ENCODE measurements around the gene HECW1.

HECW1 gene

DNA sequence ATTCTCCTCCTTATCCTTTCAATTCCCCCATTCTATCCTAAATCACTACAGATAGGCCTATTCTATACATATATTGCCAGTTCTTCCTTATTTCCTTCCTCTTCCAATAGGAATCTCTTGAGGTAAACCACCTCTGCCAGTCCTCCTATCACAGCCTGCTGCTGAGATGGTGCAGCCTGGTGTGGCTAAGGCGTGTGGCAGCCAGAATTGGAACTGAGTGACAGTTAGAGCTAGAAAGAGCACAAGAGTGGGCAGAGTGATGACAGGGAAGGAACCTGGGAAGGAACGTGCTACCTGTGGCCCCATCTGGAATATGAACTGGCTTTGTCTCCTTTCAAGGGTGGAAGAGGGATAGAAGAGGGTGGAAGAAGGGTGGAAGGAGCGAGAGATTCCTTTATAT is 187.7 kb downstream of the HECW1 start:
- ChIA-PET POLR2A (no interaction called here), CTCF (interaction anchor here (0.7 kb wide), 1 partner anchor 18 kb away, joined by 3 read pairs; no protein-coding TSS in a partner anchor)
- TF ChIP-seq CTCF (IDR thresholded peaks at IDR 0.05; ENCODE audit: insufficient read depth, low read length, missing control alignments), result no peak
- no peak for DNase-seq (ENCODE audit: low read depth, low spot score)
- no peak overlapping the region for H3K4me3 ChIP-seq (ENCODE audit: low read depth, low read length)

GRCh38 chr7:43302211-43302711 is 189.8 kb downstream of the HECW1 start:
- TF ChIP-seq CTCF (IDR thresholded peaks at IDR 0.05; ENCODE audit: insufficient read depth, low read length, missing control alignments), result no peak
- CTCF ChIA-PET, result no interaction called here
- DNase-seq (ENCODE audit: low read depth, low spot score), result no peak
- no peak overlapping the region for H3K4me3 ChIP-seq (ENCODE audit: low read depth, low read length)
- POLR2A ChIA-PET, result no interaction called here

DNA sequence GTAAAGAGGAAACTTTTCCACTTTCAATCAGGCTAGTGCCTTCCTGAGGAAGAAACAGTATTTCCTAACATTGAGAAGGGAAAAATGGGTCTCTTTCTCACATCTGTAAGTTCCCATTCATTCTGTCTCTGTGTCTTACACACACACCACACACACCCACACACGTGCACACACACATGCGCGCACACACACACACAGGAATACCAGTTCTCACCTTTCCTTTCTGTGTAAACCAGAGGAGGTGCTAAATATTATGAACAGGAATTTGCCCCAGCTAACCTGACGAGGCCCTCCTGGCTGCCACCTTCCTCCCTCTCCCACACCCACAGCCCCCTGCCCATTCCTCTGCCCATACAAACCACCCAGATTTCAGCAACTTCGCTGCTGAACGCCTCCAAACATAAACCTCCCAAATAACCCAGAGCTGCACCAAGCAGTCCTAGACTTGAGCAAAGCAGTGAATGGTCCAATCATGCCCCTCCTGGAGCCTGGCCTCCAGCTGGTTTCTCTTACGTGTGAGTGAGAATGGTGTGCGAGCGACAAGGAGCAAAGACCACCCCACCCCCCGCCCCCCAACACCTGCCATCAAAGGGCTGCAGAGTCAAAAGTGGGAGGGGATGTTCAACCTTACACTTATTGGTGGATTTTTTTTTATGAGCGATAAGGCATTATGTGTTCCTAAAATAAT is 190.5 kb downstream of the HECW1 start:
- H3K4me3 ChIP-seq (ENCODE audit: low read depth, low read length), result no peak overlapping the region
- DNase-seq (ENCODE audit: low read depth, low spot score), result no peak
- CTCF ChIA-PET, result interaction anchor here (1.4 to 1.7 kb wide), 2 partner anchors 12 to 426 kb away, joined by 3 to 4 read pairs; no protein-coding TSS in a partner anchor
- POLR2A ChIA-PET, result no interaction called here
- TF ChIP-seq CTCF (IDR thresholded peaks at IDR 0.05; ENCODE audit: insufficient read depth, low read length, missing control alignments), result no peak

- POLR2A ChIA-PET, result no interaction called here
- no peak overlapping the region for H3K4me3 ChIP-seq (ENCODE audit: low read depth, low read length)
- CTCF ChIA-PET, result interaction anchor here (1.4 to 1.7 kb wide), 2 partner anchors 11 to 427 kb away, joined by 3 to 4 read pairs; no protein-coding TSS in a partner anchor
- no peak for DNase-seq (ENCODE audit: low read depth, low spot score)
- TF ChIP-seq CTCF (IDR thresholded peaks at IDR 0.05; ENCODE audit: insufficient read depth, low read length, missing control alignments), result no peak
These were observed 191.3 kb downstream of the HECW1 start for GRCh38 chr7:43303740-43304241.

GRCh38 chr7:43306404-43306803 is 194.0 kb downstream of the HECW1 start:
- no peak overlapping the region for H3K4me3 ChIP-seq (ENCODE audit: low read depth, low read length)
- TF ChIP-seq CTCF (IDR thresholded peaks at IDR 0.05; ENCODE audit: insufficient read depth, low read length, missing control alignments), result no peak
- no peak for DNase-seq (ENCODE audit: low read depth, low spot score)
- ChIA-PET CTCF (no interaction called here), POLR2A (no interaction called here)

- no peak for TF ChIP-seq CTCF (IDR thresholded peaks at IDR 0.05; ENCODE audit: insufficient read depth, low read length, missing control alignments)
- CTCF ChIA-PET, result no interaction called here
- H3K4me3 ChIP-seq (ENCODE audit: low read depth, low read length), result no peak overlapping the region
- DNase-seq (ENCODE audit: low read depth, low spot score), result no peak
- POLR2A ChIA-PET, result no interaction called here
These were observed 195.1 kb downstream of the HECW1 start for GRCh38 chr7:43307522-43307921.
